ENCODE data around the gene SH3BGRL2.
"Not testable (repeated sequence)": the region's sequence is repeated elsewhere in the genome, so short reads cannot be mapped to it uniquely, and the experiment has no call there.

The SH3BGRL2 gene

GRCh38 chr6:79656134-79656533, 25.0 kb downstream of the SH3BGRL2 start:
- H3K4me1 ChIP-seq (ENCODE audit: control insufficient read depth, insufficient read depth, low read length): no peaks in the 10 kb centered on the region

GRCh38 chr6:79657238-79657637, 26.1 kb downstream of the SH3BGRL2 start:
- H3K27ac ChIP-seq (ENCODE audit: low read depth, low read length): no peak overlapping the region

More at GRCh38 chr6:79656134-79656533, 25.0 kb downstream of the SH3BGRL2 start:
- H3K36me3 ChIP-seq (ENCODE audit: control insufficient read depth, insufficient read depth, low read length): no peaks in the 10 kb centered on the region
- H3K9me3 ChIP-seq (ENCODE audit: control insufficient read depth, insufficient read depth, low read depth, low read length): no peaks in the 10 kb centered on the region
- H3K9ac ChIP-seq (ENCODE audit: low read length): no peak overlapping the region
- H3K27ac ChIP-seq (ENCODE audit: low read depth, low read length): no peak overlapping the region
- no peak overlapping the region for H3K4me3 ChIP-seq (ENCODE audit: low read depth, low read length)
- H3K27me3 ChIP-seq (ENCODE audit: control insufficient read depth, insufficient read depth, low read length): no peaks in the 10 kb centered on the region

DNA sequence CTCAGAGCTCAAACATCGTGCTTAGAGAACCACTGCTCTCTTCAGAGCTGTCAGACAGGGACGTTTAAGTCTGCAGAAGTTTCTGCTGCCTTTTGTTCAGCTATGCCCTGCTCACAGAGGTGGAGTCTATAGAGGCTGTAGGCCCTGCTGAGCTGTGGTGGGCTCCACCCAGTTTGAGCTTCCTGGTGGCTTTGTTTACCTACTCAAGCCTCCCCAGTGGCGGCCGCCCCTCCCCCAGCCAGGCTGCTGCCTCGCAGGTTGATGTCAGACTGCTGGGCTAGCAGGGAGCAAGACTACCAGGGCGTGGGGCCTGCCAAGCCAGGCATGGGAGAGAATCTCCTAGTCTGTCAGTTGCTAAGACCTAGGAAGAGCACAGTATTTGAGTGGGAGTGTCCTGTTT, 32.5 kb downstream of the SH3BGRL2 start:
- not testable (repeated sequence) for H3K9me3 ChIP-seq (ENCODE audit: control insufficient read depth, insufficient read depth, low read depth, low read length); H3K36me3 ChIP-seq (ENCODE audit: control insufficient read depth, insufficient read depth, low read length); H3K27me3 ChIP-seq (ENCODE audit: control insufficient read depth, insufficient read depth, low read length); H3K9ac ChIP-seq (ENCODE audit: low read length); H3K27ac ChIP-seq (ENCODE audit: low read depth, low read length)
- H3K4me1 ChIP-seq (ENCODE audit: control insufficient read depth, insufficient read depth, low read length): peaks cover 22% of the 10 kb centered on the region
- peak overlapping the region; percentile 36 for H3K4me3 ChIP-seq (ENCODE audit: low read depth, low read length)

More at GRCh38 chr6:79657238-79657637, 26.1 kb downstream of the SH3BGRL2 start:
- H3K9ac ChIP-seq (ENCODE audit: low read length): no peak overlapping the region
- no peaks in the 10 kb centered on the region for H3K27me3 ChIP-seq (ENCODE audit: control insufficient read depth, insufficient read depth, low read length)
- no peaks in the 10 kb centered on the region for H3K36me3 ChIP-seq (ENCODE audit: control insufficient read depth, insufficient read depth, low read length)
- no peaks in the 10 kb centered on the region for H3K9me3 ChIP-seq (ENCODE audit: control insufficient read depth, insufficient read depth, low read depth, low read length)
- no peaks in the 10 kb centered on the region for H3K4me1 ChIP-seq (ENCODE audit: control insufficient read depth, insufficient read depth, low read length)
- H3K4me3 ChIP-seq (ENCODE audit: low read depth, low read length): no peak overlapping the region

- Histone ChIP-seq H3K9ac (ENCODE audit: low read length) (no peak overlapping the region), H3K9me3 (ENCODE audit: control insufficient read depth, insufficient read depth, low read depth, low read length) (no peaks in the 10 kb centered on the region), H3K4me3 (ENCODE audit: low read depth, low read length) (no peak overlapping the region), H3K4me1 (ENCODE audit: control insufficient read depth, insufficient read depth, low read length) (peaks cover 28% of the 10 kb centered on the region), H3K27me3 (ENCODE audit: control insufficient read depth, insufficient read depth, low read length) (no peaks in the 10 kb centered on the region), H3K27ac (ENCODE audit: low read depth, low read length) (no peak overlapping the region), H3K36me3 (ENCODE audit: control insufficient read depth, insufficient read depth, low read length) (no peaks in the 10 kb centered on the region)
Observed at GRCh38 chr6:79665725-79666551, 34.8 kb downstream of the SH3BGRL2 start.

DNA sequence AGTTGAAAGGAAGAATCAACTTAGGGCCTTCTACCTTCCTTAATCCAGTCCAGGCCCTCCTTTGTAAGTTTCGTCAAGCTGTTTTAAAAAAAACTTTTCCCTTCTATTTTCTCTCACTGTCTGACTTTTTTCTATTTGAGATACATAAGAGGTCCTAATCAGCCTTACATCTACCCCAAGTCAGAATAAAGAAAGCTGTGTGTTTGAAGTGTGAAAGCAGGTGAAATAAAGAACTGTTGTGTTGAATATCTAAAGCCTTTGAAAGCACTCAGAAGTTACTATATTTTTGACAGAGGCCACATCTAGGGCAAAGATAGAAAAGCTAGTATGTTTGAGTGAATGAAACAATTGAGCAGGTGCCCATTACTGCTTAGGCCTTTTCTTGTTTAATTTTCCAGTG, 35.5 kb downstream of the SH3BGRL2 start:
- H3K4me1 ChIP-seq (ENCODE audit: control insufficient read depth, insufficient read depth, low read length): peaks cover 32% of the 10 kb centered on the region
- H3K9me3 ChIP-seq (ENCODE audit: control insufficient read depth, insufficient read depth, low read depth, low read length): no peaks in the 10 kb centered on the region
- no peak overlapping the region for H3K27ac ChIP-seq (ENCODE audit: low read depth, low read length)
- no peak overlapping the region for H3K9ac ChIP-seq (ENCODE audit: low read length)
- H3K4me3 ChIP-seq (ENCODE audit: low read depth, low read length): no peak overlapping the region
- no peaks in the 10 kb centered on the region for H3K27me3 ChIP-seq (ENCODE audit: control insufficient read depth, insufficient read depth, low read length)
- H3K36me3 ChIP-seq (ENCODE audit: control insufficient read depth, insufficient read depth, low read length): no peaks in the 10 kb centered on the region

DNA sequence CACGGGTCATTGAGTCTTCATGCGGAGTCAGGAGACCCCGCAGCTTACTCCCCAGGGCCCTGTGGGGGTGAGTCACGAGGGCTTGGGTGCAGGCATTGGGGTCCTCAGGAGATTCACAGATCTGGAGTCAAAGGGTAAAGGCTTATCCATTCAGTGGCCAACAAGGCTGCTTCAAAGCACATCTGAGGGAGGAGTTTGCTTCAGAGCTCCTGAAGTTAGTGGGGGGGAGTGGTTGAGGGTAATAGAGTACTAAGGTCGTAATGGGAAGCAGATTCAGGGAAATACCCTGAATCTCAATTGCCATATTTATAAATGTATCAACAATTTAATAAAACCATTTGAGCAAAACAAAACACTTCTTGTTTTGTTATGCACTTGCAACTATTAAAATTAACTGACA, 37.3 kb downstream of the SH3BGRL2 start:
- H3K4me1 ChIP-seq (ENCODE audit: control insufficient read depth, insufficient read depth, low read length): peaks cover 30% of the 10 kb centered on the region
- no peaks in the 10 kb centered on the region for H3K27me3 ChIP-seq (ENCODE audit: control insufficient read depth, insufficient read depth, low read length)
- no peak overlapping the region for H3K9ac ChIP-seq (ENCODE audit: low read length)
- H3K4me3 ChIP-seq (ENCODE audit: low read depth, low read length): no peak overlapping the region
- H3K9me3 ChIP-seq (ENCODE audit: control insufficient read depth, insufficient read depth, low read depth, low read length): no peaks in the 10 kb centered on the region
- peaks cover under 1% of the 10 kb centered on the region; the same call in 1 of the 2 replicates for H3K36me3 ChIP-seq (ENCODE audit: control insufficient read depth, insufficient read depth, low read length)
- H3K27ac ChIP-seq (ENCODE audit: low read depth, low read length): 0 out of 2 replicates have a peak overlapping the region, but pooled peaks have one; percentile 4

- H3K4me3 ChIP-seq (ENCODE audit: low read depth, low read length): no peak overlapping the region
- H3K9me3 ChIP-seq (ENCODE audit: control insufficient read depth, insufficient read depth, low read depth, low read length): no peaks in the 10 kb centered on the region
- no peaks in the 10 kb centered on the region for H3K27me3 ChIP-seq (ENCODE audit: control insufficient read depth, insufficient read depth, low read length)
- H3K9ac ChIP-seq (ENCODE audit: low read length): no peak overlapping the region
- H3K4me1 ChIP-seq (ENCODE audit: control insufficient read depth, insufficient read depth, low read length): peaks cover 19% of the 10 kb centered on the region
- H3K36me3 ChIP-seq (ENCODE audit: control insufficient read depth, insufficient read depth, low read length): peaks cover 5% of the 10 kb centered on the region
- no peak overlapping the region for H3K27ac ChIP-seq (ENCODE audit: low read depth, low read length)
Observed at GRCh38 chr6:79669766-79670165, 38.6 kb downstream of the SH3BGRL2 start.

GRCh38 chr6:79670789-79671188, 39.7 kb downstream of the SH3BGRL2 start:
- no peak overlapping the region for H3K27ac ChIP-seq (ENCODE audit: low read depth, low read length)
- H3K9ac ChIP-seq (ENCODE audit: low read length): no peak overlapping the region
- no peaks in the 10 kb centered on the region for H3K27me3 ChIP-seq (ENCODE audit: control insufficient read depth, insufficient read depth, low read length)
- no peaks in the 10 kb centered on the region for H3K9me3 ChIP-seq (ENCODE audit: control insufficient read depth, insufficient read depth, low read depth, low read length)
- peaks cover 18% of the 10 kb centered on the region for H3K4me1 ChIP-seq (ENCODE audit: control insufficient read depth, insufficient read depth, low read length)
- no peak overlapping the region for H3K4me3 ChIP-seq (ENCODE audit: low read depth, low read length)
- H3K36me3 ChIP-seq (ENCODE audit: control insufficient read depth, insufficient read depth, low read length): peaks cover 5% of the 10 kb centered on the region

DNA sequence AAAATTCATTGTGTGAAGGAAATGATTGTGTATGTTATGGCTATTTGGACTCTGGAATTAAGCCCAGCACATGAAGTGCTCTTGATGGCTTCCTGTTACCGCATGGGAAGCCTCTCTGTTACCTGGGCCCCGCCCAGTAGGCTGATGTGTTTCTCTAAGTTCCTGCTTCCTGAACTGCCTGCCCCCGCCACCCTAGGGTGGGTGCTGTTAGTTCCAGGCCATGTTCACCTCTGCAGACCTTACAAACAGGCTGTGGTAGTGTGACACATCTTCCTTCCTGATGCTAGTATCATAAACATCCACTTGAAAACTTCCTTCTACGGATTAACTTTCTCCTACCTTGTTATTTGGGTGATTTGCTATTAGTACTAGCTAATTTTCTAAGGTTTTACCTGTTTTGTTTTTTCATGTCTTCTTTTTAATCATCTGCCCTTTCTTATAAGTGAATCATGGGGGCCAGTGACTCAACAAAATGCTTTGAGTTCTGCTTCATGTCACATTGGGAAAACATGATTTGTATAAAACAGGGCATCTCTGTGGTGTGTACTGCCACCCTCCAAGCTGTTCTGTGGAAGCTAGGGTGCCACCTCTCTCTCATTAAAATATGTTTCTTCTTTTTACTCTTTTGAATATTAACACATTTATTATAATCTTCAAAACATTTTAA, 40.6 kb downstream of the SH3BGRL2 start:
- no peak overlapping the region for H3K27ac ChIP-seq (ENCODE audit: low read depth, low read length)
- no peaks in the 10 kb centered on the region for H3K27me3 ChIP-seq (ENCODE audit: control insufficient read depth, insufficient read depth, low read length)
- peaks cover 11% of the 10 kb centered on the region for H3K4me1 ChIP-seq (ENCODE audit: control insufficient read depth, insufficient read depth, low read length)
- H3K9me3 ChIP-seq (ENCODE audit: control insufficient read depth, insufficient read depth, low read depth, low read length): no peaks in the 10 kb centered on the region
- no peak overlapping the region for H3K9ac ChIP-seq (ENCODE audit: low read length)
- no peak overlapping the region for H3K4me3 ChIP-seq (ENCODE audit: low read depth, low read length)
- H3K36me3 ChIP-seq (ENCODE audit: control insufficient read depth, insufficient read depth, low read length): peaks cover 5% of the 10 kb centered on the region

DNA sequence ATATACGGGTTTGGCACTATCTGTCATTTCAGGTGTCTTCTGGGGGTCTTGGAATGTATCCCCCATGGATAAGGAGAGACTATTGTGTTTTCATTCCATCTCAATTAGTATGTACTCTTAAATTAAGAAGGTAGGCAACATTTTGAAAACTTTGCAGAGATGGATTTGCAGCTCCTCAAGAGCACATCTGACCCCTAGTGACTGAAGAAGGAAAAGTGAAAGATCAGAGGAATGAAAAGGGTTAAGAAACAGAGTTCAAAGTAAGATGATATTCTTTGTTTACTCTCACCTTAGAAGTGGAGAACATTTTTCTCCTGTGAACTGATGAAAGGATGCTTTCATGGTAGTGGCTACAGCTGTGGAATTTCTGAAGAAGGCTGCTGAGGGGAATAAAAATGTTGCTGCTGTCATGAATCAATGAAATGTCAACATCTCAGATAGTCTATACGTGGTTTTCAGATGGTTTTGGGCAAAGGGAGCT, 41.5 kb downstream of the SH3BGRL2 start:
- Histone ChIP-seq H3K27me3 (ENCODE audit: control insufficient read depth, insufficient read depth, low read length) (no peaks in the 10 kb centered on the region), H3K4me3 (ENCODE audit: low read depth, low read length) (no peak overlapping the region), H3K4me1 (ENCODE audit: control insufficient read depth, insufficient read depth, low read length) (peaks cover 11% of the 10 kb centered on the region), H3K27ac (ENCODE audit: low read depth, low read length) (no peak overlapping the region), H3K9me3 (ENCODE audit: control insufficient read depth, insufficient read depth, low read depth, low read length) (no peaks in the 10 kb centered on the region), H3K36me3 (ENCODE audit: control insufficient read depth, insufficient read depth, low read length) (peaks cover 5% of the 10 kb centered on the region), H3K9ac (ENCODE audit: low read length) (no peak overlapping the region)

- Histone ChIP-seq H3K9ac (ENCODE audit: low read length) (no peak overlapping the region), H3K4me1 (ENCODE audit: control insufficient read depth, insufficient read depth, low read length) (peaks cover 11% of the 10 kb centered on the region), H3K4me3 (ENCODE audit: low read depth, low read length) (no peak overlapping the region), H3K9me3 (ENCODE audit: control insufficient read depth, insufficient read depth, low read depth, low read length) (no peaks in the 10 kb centered on the region), H3K36me3 (ENCODE audit: control insufficient read depth, insufficient read depth, low read length) (peaks cover 5% of the 10 kb centered on the region), H3K27ac (ENCODE audit: low read depth, low read length) (no peak overlapping the region), H3K27me3 (ENCODE audit: control insufficient read depth, insufficient read depth, low read length) (no peaks in the 10 kb centered on the region)
Observed at GRCh38 chr6:79673947-79674346, 42.8 kb downstream of the SH3BGRL2 start.

All from HUES6 (cell line).